ENCODE measurements around the gene GMDS.

GMDS gene

GRCh38 chr6:1574083-1574761 is 671.2 kb downstream of the GMDS start:
- DNase-seq = peak in 1 of 2 donors; percentile 88
- H3K9me3 ChIP-seq = peaks cover 0 to 15% (median 0%) of the 10 kb centered on the region in 3 donors
- H3K4me1 ChIP-seq = peaks cover 0 to 38% (median 29%) of the 10 kb centered on the region in 4 donors
- H3K36me3 ChIP-seq = no peaks in the 10 kb centered on the region
- no peaks in the 10 kb centered on the region for H3K27me3 ChIP-seq
- TF ChIP-seq, protein P1, sequence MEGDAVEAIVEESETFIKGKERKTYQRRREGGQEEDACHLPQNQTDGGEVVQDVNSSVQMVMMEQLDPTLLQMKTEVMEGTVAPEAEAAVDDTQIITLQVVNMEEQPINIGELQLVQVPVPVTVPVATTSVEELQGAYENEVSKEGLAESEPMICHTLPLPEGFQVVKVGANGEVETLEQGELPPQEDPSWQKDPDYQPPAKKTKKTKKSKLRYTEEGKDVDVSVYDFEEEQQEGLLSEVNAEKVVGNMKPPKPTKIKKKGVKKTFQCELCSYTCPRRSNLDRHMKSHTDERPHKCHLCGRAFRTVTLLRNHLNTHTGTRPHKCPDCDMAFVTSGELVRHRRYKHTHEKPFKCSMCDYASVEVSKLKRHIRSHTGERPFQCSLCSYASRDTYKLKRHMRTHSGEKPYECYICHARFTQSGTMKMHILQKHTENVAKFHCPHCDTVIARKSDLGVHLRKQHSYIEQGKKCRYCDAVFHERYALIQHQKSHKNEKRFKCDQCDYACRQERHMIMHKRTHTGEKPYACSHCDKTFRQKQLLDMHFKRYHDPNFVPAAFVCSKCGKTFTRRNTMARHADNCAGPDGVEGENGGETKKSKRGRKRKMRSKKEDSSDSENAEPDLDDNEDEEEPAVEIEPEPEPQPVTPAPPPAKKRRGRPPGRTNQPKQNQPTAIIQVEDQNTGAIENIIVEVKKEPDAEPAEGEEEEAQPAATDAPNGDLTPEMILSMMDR (IDR thresholded peaks at IDR 0.05) = no peak
- H3K4me3 ChIP-seq = no peak overlapping the region
- intact Hi-C loops (cut with DNase I; ENCODE audit: low total_unique reads) = no loop called here
- H3K27ac ChIP-seq = peak overlapping the region; percentile 84 to 88

Measured in tibial artery (tissue), 4 donors.